HCT116 (cell line): Measurements from ENCODE around the gene PRPSAP1. TPM values are rescaled to one million over a fixed set of nuclear protein-coding genes. Genes with fewer than 3 reads are reported as not detected.

Experiments
- ATAC-seq: fragments of 200-7000 bp; cut with Tn5 transposase; 2 replicates; pipeline ENCODE4 v1.9.1; 2020; ENCODE audit warnings: mild to moderate bottlenecking, moderate library complexity
- BruUV-seq: library from RNA; stranded (reverse); fragments of 400-500 nt; replicated peaks from 2 replicates; lab custom pipeline; 2021; lab: Mats Ljungman, UMichigan
- CTCF ChIA-PET: fragments of 300-600 bp; sonication (Branson Sonifier 250); formaldehyde crosslinking; loops from one replicate; lab custom pipeline; 2021; ENCODE audit warnings: antibody characterized with exemption; lab: Charles Lee
- POLR2A ChIA-PET: fragments of 300-600, 350-600 bp; sonication (Branson Sonifier 250); formaldehyde crosslinking; loops from one replicate; lab custom pipeline; 2021; ENCODE audit warnings: antibody characterized with exemption; lab: Charles Lee
- RAD21 ChIA-PET, 2 experiments: fragments of 300-600 bp; sonication (Branson Sonifier 250); formaldehyde crosslinking; loops; one replicate each; lab custom pipeline; 2023; ENCODE audit warnings: low total read pairs in 2 of 2; ENCODE audit not compliant: uncharacterized antibody in 2 of 2, unreplicated experiment in 2 of 2, low non-redundant PET in 1 of 2; lab: Charles Lee
- DNase-seq: peaks from one replicate; pipeline ENCODE4 v3.0.0-alpha.2; 2010; ENCODE audit warnings: low read depth, low spot score
- H2AFZ ChIP-seq: fragments of 200-600 bp; shearing (Covaris generic), sonication (generic); 2 replicates; pipeline ENCODE4 v1.6.1; 2017; ENCODE audit warnings: low read depth, mixed run types, mixed read lengths, antibody characterized with exemption, low read length; ENCODE audit not compliant: poor library complexity, severe bottlenecking
- H3K27ac ChIP-seq: 2 replicates; pipeline ENCODE4 v1.5.1; 2012; ENCODE audit warnings: low read depth, low read length
- H3K27me3 ChIP-seq: fragments of 200-600 bp; sonication (generic); 2 replicates; pipeline ENCODE4 v1.6.1; 2016; ENCODE audit warnings: mixed run types, low read length, mixed read lengths; ENCODE audit not compliant: insufficient read depth
- H3K36me3 ChIP-seq, 2 experiments: fragments of 200-500 bp in 1 of 2; fragments of 200-600 bp in 1 of 2; sonication (Bioruptor generic) in 1 of 2; sonication (generic) in 1 of 2; 2 replicates each; pipeline versions ENCODE4 v1.5.1 to v1.6.1; 2014 to 2016; ENCODE audit warnings: low read length in 2 of 2, inconsistent platforms in 1 of 2, mixed read lengths in 1 of 2, mixed run types in 1 of 2; ENCODE audit not compliant: insufficient read depth in 2 of 2, control insufficient read depth in 1 of 2
- H3K4me1 ChIP-seq, 2 experiments: fragments of 200-600 bp in 1 of 2; sonication (generic) in 1 of 2; 2 replicates each; pipeline versions ENCODE4 v1.5.1 to v1.6.1; 2012 to 2017; ENCODE audit warnings: low read length in 2 of 2, inconsistent platforms in 1 of 2, mild to moderate bottlenecking in 1 of 2, mixed read lengths in 1 of 2, mixed run types in 1 of 2, moderate library complexity in 1 of 2; ENCODE audit not compliant: insufficient read depth in 2 of 2, control insufficient read depth in 1 of 2
- H3K4me2 ChIP-seq: fragments of 200-600 bp; sonication (generic); 2 replicates; pipeline ENCODE4 v1.6.1; 2017; ENCODE audit warnings: mixed run types, low read length, mixed read lengths
- H3K4me3 ChIP-seq, 2 experiments: fragments of 200-600 bp in 1 of 2; sonication (generic) in 1 of 2; replicated peaks in 1 of 2; 2 replicates each; pipeline ENCODE4 v1.5.1; 2011 to 2016; ENCODE audit warnings: low read length in 2 of 2, control low read depth in 1 of 2, low read depth in 1 of 2, mild to moderate bottlenecking in 1 of 2, mixed read lengths in 1 of 2, mixed run types in 1 of 2
- H3K79me2 ChIP-seq: fragments of 200-600 bp; sonication (generic); 2 replicates; pipeline ENCODE4 v1.6.1; 2017; ENCODE audit warnings: mild to moderate bottlenecking, mixed run types, low read length, moderate library complexity, mixed read lengths; ENCODE audit not compliant: insufficient read depth
- H3K9ac ChIP-seq: fragments of 200-600 bp; sonication (generic); 2 replicates; pipeline ENCODE4 v1.6.1; 2016; ENCODE audit warnings: low read length, mixed read lengths
- H3K9me2 ChIP-seq: fragments of 200-600 bp; sonication (generic), shearing (Covaris generic); 2 replicates; pipeline ENCODE4 v1.6.1; 2017; ENCODE audit warnings: mixed run types, mild to moderate bottlenecking, moderate library complexity; ENCODE audit not compliant: insufficient read depth
- H3K9me3 ChIP-seq, 2 experiments: fragments of 200-500 bp in 1 of 2; fragments of 200-600 bp in 1 of 2; sonication (Bioruptor generic) in 1 of 2; sonication (generic) in 1 of 2; 2 replicates each; pipeline ENCODE4 v1.6.1; 2014 to 2017; ENCODE audit warnings: low read length in 2 of 2, mixed read lengths in 2 of 2, inconsistent platforms in 1 of 2, low read depth in 1 of 2, mild to moderate bottlenecking in 1 of 2, mixed run types in 1 of 2, moderate library complexity in 1 of 2; ENCODE audit not compliant: control insufficient read depth in 1 of 2, insufficient read depth in 1 of 2
- H4K20me1 ChIP-seq: fragments of 200-600 bp; sonication (generic), shearing (Covaris generic); 2 replicates; pipeline ENCODE4 v1.6.1; 2017; ENCODE audit warnings: mixed run types, mild to moderate bottlenecking, moderate library complexity; ENCODE audit not compliant: insufficient read depth
- CBX3 ChIP-seq: IDR thresholded peaks from 2 replicates; pipeline ENCODE4 v1.6.1; 2012; ENCODE audit warnings: low read depth
- CEBPB ChIP-seq: IDR thresholded peaks from 2 replicates; pipeline ENCODE4 v1.6.1; 2012; ENCODE audit warnings: low read depth
- ELF1 ChIP-seq: IDR thresholded peaks from 2 replicates; pipeline ENCODE4 v1.6.1; 2012; ENCODE audit warnings: low read depth, borderline replicate concordance
- EZH2phosphoT487 ChIP-seq: fragments of 200-600 bp; IDR thresholded peaks from 2 replicates; pipeline ENCODE4 v1.6.1; 2018; ENCODE audit warnings: antibody characterized with exemption, borderline replicate concordance
- RAD21 ChIP-seq: IDR thresholded peaks from 2 replicates; pipeline ENCODE4 v1.6.1; 2012; ENCODE audit warnings: low read depth, mild to moderate bottlenecking
- SIN3A ChIP-seq: IDR thresholded peaks from 2 replicates; pipeline ENCODE4 v1.6.1; 2012; ENCODE audit warnings: low read depth
- YY1 ChIP-seq: IDR thresholded peaks from 2 replicates; pipeline ENCODE4 v1.6.1; 2011; ENCODE audit warnings: low read length, low read depth, moderate library complexity, mild to moderate bottlenecking; ENCODE audit not compliant: insufficient replicate concordance; ENCODE audit errors: extremely low read depth
- ZNF274 ChIP-seq: fragments of 200-500 bp; sonication (Bioruptor generic); IDR thresholded peaks from 2 replicates; pipeline ENCODE4 v1.6.1; 2014; ENCODE audit warnings: mild to moderate bottlenecking, low read depth, low read length, inconsistent platforms
- intact Hi-C: fragments of 100-400 bp; cut with micrococcal nuclease; formaldehyde crosslinking; loops from 2 replicates; pipeline ENCODE4 v1.10.0; 2022
- total RNA-seq: library from RNA; stranded (reverse); gene quantifications from one replicate; pipeline ENCODE4 v1.2.1, GENCODE V29; 2021; ENCODE audit not compliant: unreplicated experiment
- TF ChIP-seq, protein P1 (sequence below): IDR thresholded peaks from 2 replicates; pipeline ENCODE4 v1.6.1; 2011; ENCODE audit warnings: mild to moderate bottlenecking, low read length, moderate library complexity; ENCODE audit not compliant: insufficient replicate concordance; ENCODE audit errors: extremely low read depth
- TF ChIP-seq, protein P2 (sequence below): IDR thresholded peaks from 2 replicates; pipeline ENCODE4 v1.6.1; 2012

The PRPSAP1 gene
- total RNA-seq, 1 experiment from 2014 or later: 81.4 TPM

DNA sequence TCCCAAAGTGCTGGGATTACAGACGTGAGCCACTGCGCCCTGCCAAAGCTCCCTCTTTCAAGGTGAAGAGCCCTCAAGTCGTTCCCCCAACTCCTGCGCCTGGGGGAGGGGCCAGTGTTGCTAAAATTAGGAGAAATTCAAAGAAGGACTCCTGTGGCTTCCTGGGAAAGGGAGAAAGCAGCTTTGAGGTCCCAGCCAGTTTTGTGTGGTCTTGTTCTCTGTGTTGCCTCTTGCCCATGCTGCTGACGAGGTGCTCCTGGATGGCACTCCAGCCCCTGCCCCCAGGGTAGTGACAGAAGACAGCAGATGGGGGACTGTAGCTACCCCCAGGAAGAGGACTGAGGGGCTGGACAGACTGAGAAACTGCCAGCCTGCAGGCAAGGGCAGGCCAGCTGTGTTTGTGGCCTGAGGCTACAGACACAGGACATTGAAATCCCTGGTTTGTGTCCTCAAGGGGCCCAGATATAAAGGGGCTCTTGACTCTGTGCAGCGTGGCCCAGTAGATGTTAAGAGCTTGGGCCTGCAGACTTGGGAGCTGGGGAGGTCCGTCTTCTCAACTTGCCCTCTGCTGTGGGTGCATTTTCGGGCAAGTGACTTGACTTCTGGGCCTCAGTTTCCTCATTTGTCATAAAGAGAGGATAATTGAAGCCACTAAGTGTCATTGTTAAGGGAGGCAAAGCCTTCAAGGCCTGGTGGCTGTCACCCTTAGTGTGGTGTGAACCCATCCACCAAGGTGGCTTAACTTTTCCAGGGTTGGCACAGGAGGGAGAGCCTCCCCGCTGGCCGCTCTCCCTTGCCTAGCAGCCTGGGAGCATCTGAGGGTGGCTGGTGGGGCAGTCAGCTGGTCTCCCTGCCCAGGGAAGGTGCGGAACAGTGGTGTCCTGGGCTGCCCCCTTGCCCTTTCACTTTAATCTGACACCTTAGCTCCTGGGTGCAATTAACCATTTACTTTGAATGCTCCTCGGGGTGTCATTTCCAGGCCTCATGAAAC is 84.4 kb downstream of the PRPSAP1 start:
- no peak overlapping the region for H2AFZ ChIP-seq
- TF ChIP-seq RAD21 (no peak), ZNF274 (no peak), ELF1 (no peak), SIN3A (no peak), CEBPB (no peak), CBX3 (no peak), EZH2phosphoT487 (no peak), YY1 (no peak)
- TF ChIP-seq, protein P1, sequence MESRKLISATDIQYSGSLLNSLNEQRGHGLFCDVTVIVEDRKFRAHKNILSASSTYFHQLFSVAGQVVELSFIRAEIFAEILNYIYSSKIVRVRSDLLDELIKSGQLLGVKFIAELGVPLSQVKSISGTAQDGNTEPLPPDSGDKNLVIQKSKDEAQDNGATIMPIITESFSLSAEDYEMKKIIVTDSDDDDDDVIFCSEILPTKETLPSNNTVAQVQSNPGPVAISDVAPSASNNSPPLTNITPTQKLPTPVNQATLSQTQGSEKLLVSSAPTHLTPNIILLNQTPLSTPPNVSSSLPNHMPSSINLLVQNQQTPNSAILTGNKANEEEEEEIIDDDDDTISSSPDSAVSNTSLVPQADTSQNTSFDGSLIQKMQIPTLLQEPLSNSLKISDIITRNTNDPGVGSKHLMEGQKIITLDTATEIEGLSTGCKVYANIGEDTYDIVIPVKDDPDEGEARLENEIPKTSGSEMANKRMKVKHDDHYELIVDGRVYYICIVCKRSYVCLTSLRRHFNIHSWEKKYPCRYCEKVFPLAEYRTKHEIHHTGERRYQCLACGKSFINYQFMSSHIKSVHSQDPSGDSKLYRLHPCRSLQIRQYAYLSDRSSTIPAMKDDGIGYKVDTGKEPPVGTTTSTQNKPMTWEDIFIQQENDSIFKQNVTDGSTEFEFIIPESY: no peak
- TF ChIP-seq, protein P2, sequence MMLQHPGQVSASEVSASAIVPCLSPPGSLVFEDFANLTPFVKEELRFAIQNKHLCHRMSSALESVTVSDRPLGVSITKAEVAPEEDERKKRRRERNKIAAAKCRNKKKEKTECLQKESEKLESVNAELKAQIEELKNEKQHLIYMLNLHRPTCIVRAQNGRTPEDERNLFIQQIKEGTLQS: no peak
- TF ChIP-seq, all 23 proteins: peak for 0
- no peaks in the 10 kb centered on the region for H3K27me3 ChIP-seq
- peaks cover 3 to 21% of the 10 kb centered on the region in 2 experiments; a peak in 2 of 4 replicates for H3K36me3 ChIP-seq
- ATAC-seq: no peak
- no peak for DNase-seq
- H3K27ac ChIP-seq: no peak overlapping the region
- no peak overlapping the region for H3K9ac ChIP-seq
- ChIA-PET CTCF (no interaction called here), RAD21 (no interaction called here), POLR2A (interaction anchor here (0.7 to 1.4 kb wide), 5 partner anchors 15 to 390 kb away, joined by 3 to 4 read pairs (median 3); no protein-coding TSS in a partner anchor)
- peaks cover 11 to 21% of the 10 kb centered on the region in 2 experiments for H3K4me1 ChIP-seq
- H3K4me2 ChIP-seq: no peak overlapping the region
- H3K79me2 ChIP-seq: peaks cover 24% of the 10 kb centered on the region
- H4K20me1 ChIP-seq: no peaks in the 10 kb centered on the region
- no TSS peak for BruUV-seq
- no peak overlapping the region for H3K4me3 ChIP-seq
- intact Hi-C loops: no loop called here
- H3K9me3 ChIP-seq: no peaks in the 10 kb centered on the region
- no peaks in the 10 kb centered on the region for H3K9me2 ChIP-seq
